Activated CD8-positive, alpha-beta memory T cell treated with anti-CD3 and anti-CD28 coated beads for 48 hours (primary cell): Measurements from ENCODE around the gene RNPEP.
"Not testable (repeated sequence)": the region's sequence is repeated elsewhere in the genome, so short reads cannot be mapped to it uniquely, and the experiment has no call there.

Experiments used
- DNase-seq, 3 experiments: peaks; one replicate each; pipeline ENCODE4 v3.0.0-alpha.2; 2020; ENCODE audit warnings: low read depth in 2 of 3, low spot score in 2 of 3

The RNPEP gene

GRCh38 chr1:202034149-202034682 is 51.8 kb downstream of the RNPEP start:
- no peak for DNase-seq

- no peak for DNase-seq
These were observed 52.4 kb downstream of the RNPEP start for GRCh38 chr1:202034683-202035462.

- DNase-seq, result no peak
These were observed 54.3 kb downstream of the RNPEP start for GRCh38 chr1:202036595-202037387.

GRCh38 chr1:202037706-202038296 is 55.4 kb downstream of the RNPEP start:
- no peak for DNase-seq

DNA sequence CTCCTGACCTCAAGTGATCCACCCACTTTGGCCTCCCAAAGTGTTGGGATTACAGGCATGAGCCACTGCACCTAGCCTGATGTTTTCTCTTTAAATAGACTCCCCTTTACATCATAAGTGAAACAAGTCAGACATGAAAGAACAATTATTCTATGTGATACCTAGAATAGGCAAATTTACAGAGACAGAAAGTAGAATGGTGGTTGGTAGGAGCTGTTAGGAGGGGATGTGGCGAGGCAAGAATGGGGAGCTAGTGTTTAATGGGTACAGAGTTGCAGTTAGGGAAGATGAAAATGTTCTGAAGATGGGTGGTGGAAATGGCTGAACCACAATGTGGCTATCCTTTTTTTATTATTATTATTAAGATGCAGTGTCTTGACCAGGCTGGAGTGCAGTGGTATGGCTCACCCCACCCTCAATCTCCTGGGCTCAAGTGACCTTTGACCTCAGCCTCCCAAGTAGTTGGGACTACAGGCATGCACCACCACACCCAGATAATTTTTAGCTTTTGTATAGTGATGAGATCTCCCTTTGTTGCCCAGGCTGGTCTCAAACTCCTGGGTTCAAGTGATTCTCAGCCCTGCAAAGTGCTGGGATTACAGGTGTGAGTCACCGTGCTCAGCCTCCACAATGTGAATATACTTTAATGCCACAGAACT is 56.4 kb downstream of the RNPEP start:
- no peak for DNase-seq

- DNase-seq, result no peak
These were observed 63.3 kb downstream of the RNPEP start for GRCh38 chr1:202045705-202046104.

- no peak for DNase-seq
These were observed 63.8 kb downstream of the RNPEP start for GRCh38 chr1:202046227-202046626.

DNA sequence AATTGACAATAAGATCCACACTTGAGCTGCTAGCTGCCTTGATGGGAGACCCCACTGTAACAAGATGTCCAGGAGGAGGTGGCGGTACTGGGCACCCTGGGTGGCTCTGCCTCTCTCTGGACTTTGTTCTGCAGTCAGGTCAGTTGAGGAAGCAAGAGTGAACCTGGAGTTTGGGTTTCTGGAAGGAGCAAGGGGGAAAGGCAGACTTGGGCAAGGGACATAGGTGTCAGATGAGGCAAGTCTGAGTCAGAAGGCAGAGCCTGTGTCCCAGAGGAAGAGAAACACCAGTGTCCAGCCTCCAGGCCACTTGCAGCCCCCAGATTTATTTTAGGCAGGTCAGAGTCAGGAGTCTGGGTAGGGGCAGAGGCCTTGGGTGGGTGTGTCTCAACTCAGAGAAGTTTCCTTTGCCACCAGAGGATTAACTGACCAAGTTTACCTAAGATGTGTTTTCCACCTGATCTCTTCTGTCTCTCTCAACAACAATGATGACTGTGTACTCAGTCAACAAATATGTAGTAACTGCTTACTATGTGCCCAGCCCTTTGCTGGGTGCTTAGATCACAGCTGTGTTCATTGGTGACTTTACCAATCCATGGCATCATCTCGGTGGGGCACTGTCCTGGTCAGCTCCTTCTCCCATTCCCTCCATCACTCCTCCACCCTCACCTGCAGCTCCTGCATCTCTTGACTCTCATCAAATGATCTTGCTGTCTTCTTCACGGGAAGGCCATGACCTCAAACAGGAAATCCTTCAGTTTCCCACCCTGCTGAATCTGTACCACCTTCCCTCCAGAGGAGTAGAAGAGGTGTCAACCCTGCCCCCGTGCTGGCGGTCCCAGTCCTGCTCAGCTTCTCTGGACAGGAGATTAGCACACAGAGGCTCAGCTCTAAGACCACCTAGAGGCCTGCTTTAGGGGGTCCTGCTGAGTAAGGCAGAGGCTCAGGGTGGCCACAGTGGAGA is 64.6 kb downstream of the RNPEP start:
- no peak for DNase-seq

- no peak for DNase-seq
These were observed 65.5 kb downstream of the RNPEP start for GRCh38 chr1:202047977-202048376.

- DNase-seq, result no peak
These were observed 66.7 kb downstream of the RNPEP start for GRCh38 chr1:202049129-202049528.

DNA sequence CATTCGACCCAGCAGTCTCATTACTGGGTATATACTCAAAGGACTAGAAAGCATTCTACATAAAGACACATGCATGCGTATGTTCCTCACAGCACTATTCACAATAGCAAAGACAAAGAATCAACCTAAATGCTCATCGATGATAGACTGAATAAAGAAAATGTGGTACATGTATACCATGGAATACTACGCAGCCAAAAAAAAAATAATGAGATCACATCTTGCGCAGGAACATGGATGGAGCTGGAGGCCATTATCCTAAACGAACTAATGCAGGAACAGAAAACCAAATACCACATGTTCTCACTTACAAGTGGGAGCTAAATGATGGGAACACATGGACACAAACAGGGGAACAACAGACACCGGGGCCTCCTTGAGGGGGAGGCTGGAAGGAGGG is 71.6 kb downstream of the RNPEP start:
- no peak for DNase-seq

DNA sequence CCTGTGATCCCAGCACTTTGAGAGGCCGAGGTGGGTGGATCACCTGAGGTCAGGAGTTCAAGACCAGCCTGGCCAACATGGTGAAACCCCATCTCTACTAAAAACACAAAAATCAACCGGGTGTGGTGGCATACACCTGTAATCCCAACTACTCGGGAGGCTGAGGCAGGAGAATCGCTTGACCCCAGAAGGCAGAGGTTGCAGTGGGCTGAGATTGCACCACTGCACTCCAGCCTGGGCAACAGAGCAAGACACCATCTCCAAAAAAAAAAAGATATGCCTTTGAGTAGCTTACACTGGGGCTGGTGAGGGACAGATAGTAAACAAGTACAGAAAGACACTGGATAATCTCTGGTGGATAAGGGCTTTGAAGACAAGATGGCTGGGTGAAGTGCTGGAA is 72.2 kb downstream of the RNPEP start:
- not testable (repeated sequence) for DNase-seq
